Fibroblast of lung (primary cell): ENCODE measurements around the gene RFTN2. TPM values are rescaled to one million over a fixed set of nuclear protein-coding genes. Genes with fewer than 3 reads are reported as not detected.

Source experiments
- DNase-seq, 2 donors: peaks; one replicate each; pipeline versions ENCODE4 v3.0.0 to v3.0.0-alpha.2; 2010; ENCODE audit warnings: low read depth in 2 of 2
- H2AFZ ChIP-seq: 2 replicates; pipeline ENCODE4 v1.5.1; 2012; ENCODE audit warnings: low read length, control low read depth, inconsistent platforms
- H3K27ac ChIP-seq: 2 replicates; pipeline ENCODE4 v1.5.1; 2011; ENCODE audit warnings: low read length, control low read depth; ENCODE audit not compliant: insufficient read depth
- H3K27me3 ChIP-seq: 2 replicates; pipeline ENCODE4 v1.5.1; 2011; ENCODE audit warnings: mild to moderate bottlenecking, low read length; ENCODE audit not compliant: control insufficient read depth, insufficient read depth
- H3K36me3 ChIP-seq: 2 replicates; pipeline ENCODE4 v1.5.1; 2011; ENCODE audit warnings: low read length; ENCODE audit not compliant: control insufficient read depth, insufficient read depth
- H3K4me1 ChIP-seq: 2 replicates; pipeline ENCODE4 v1.5.1; 2011; ENCODE audit warnings: low read length; ENCODE audit not compliant: control insufficient read depth, insufficient read depth; ENCODE audit errors: extremely low read depth
- H3K4me2 ChIP-seq: 2 replicates; pipeline ENCODE4 v1.5.1; 2011; ENCODE audit warnings: low read length, control low read depth; ENCODE audit not compliant: insufficient read depth; ENCODE audit errors: extremely low read depth
- H3K4me3 ChIP-seq, 4 experiments: fragments of 200-600 bp in 1 of 4; sonication (generic) in 1 of 4; replicated peaks in 1 of 4; 2 replicates each; pipeline ENCODE4 v1.5.1; 2011 to 2016; ENCODE audit warnings: low read length in 4 of 4, low read depth in 3 of 4, mild to moderate bottlenecking in 3 of 4, control low read depth in 2 of 4, inconsistent platforms in 1 of 4, mixed read lengths in 1 of 4; ENCODE audit not compliant: insufficient read depth in 1 of 4; ENCODE audit errors: control extremely low read depth in 1 of 4
- H3K79me2 ChIP-seq: 2 replicates; pipeline ENCODE4 v1.5.1; 2012; ENCODE audit warnings: mild to moderate bottlenecking, low read length, inconsistent platforms; ENCODE audit not compliant: control insufficient read depth, insufficient read depth
- H3K9ac ChIP-seq: 2 replicates; pipeline ENCODE4 v1.5.1; 2011; ENCODE audit warnings: mild to moderate bottlenecking, low read length, control low read depth; ENCODE audit not compliant: insufficient read depth
- H3K9me3 ChIP-seq: 2 replicates; pipeline ENCODE4 v1.5.1; 2012; ENCODE audit warnings: low read depth, low read length; ENCODE audit not compliant: control insufficient read depth, insufficient read depth
- H4K20me1 ChIP-seq: 2 replicates; pipeline ENCODE4 v1.5.1; 2011; ENCODE audit warnings: low read length; ENCODE audit not compliant: control insufficient read depth, insufficient read depth; ENCODE audit errors: extremely low read depth
- CTCF ChIP-seq, 2 donors: IDR thresholded peaks in 1 of 2; conservative IDR thresholded peaks in 1 of 2; 1 replicate in 1 of 2; 2 replicates in 1 of 2; pipeline ENCODE4 v1.5.1; 2011 to 2012; ENCODE audit warnings: low read length in 2 of 2, control low read depth in 1 of 2, inconsistent platforms in 1 of 2, low read depth in 1 of 2, mild to moderate bottlenecking in 1 of 2
- EZH2 ChIP-seq: IDR thresholded peaks from 2 replicates; pipeline ENCODE4 v1.5.1; 2012; ENCODE audit warnings: low read length, control low read depth, mild to moderate bottlenecking; ENCODE audit errors: missing control alignments
- polyA plus RNA-seq, 2 donors: library from polyadenylated mRNA; depleted of rRNA in 1 of 2; stranded (reverse) in 1 of 2; unstranded in 1 of 2; fragments of >200 nt; gene quantifications; 2 replicates each; pipeline ENCODE4 v1.2.1, GENCODE V29; 2011 to 2012; ENCODE audit warnings: missing spikeins in 1 of 2
- total RNA-seq: library from RNA; depleted of rRNA; stranded (reverse); fragments of >200 nt; gene quantifications from 2 replicates; pipeline ENCODE4 v1.2.1, GENCODE V29; 2014

RFTN2 gene
- total and polyA plus RNA-seq, 2 donors (not counting 1 experiment from before 2014, with no cell fraction given) = 0.95 to 10.2 TPM

GRCh38 chr2:197675711-197676188 is 363 bp upstream of the RFTN2 start:
- no peak for TF ChIP-seq EZH2
- TF ChIP-seq CTCF (conservative IDR thresholded peaks at IDR 0.05 in 1 of 2, IDR thresholded peaks at IDR 0.05 in 1 of 2; ENCODE audit: low read depth in 1 of 2, low read length in 2 of 2) = no peak
- Histone ChIP-seq H3K9ac (no peak overlapping the region), H3K4me2 (peak overlapping the region; percentile 76), H3K4me3 (peak overlapping the region; percentile 45 to 71 (median 58)), H3K27ac (peak overlapping the region; percentile 55), H3K27me3 (no peaks in the 10 kb centered on the region), H3K79me2 (no peaks in the 10 kb centered on the region), H3K4me1 (no peaks in the 10 kb centered on the region), H4K20me1 (no peaks in the 10 kb centered on the region), H3K9me3 (no peaks in the 10 kb centered on the region), H3K36me3 (no peaks in the 10 kb centered on the region), H2AFZ (peak overlapping the region; percentile 92)
- DNase-seq = peak; percentile 85 to 88

GRCh38 chr2:197674591-197674990 is 796 bp downstream of the RFTN2 start:
- DNase-seq = peak; percentile 27 to 67
- Histone ChIP-seq H3K4me2 (peak overlapping the region; percentile 76), H3K4me3 (peak overlapping the region; percentile 24 to 71 (median 54)), H3K9ac (no peak overlapping the region), H2AFZ (peak overlapping the region; percentile 76), H3K4me1 (no peaks in the 10 kb centered on the region), H3K9me3 (no peaks in the 10 kb centered on the region), H3K79me2 (no peaks in the 10 kb centered on the region), H3K27me3 (no peaks in the 10 kb centered on the region), H4K20me1 (no peaks in the 10 kb centered on the region), H3K36me3 (no peaks in the 10 kb centered on the region), H3K27ac (no peak overlapping the region)
- TF ChIP-seq EZH2 (no peak), CTCF (conservative IDR thresholded peaks at IDR 0.05 in 1 of 2, IDR thresholded peaks at IDR 0.05 in 1 of 2; ENCODE audit: low read depth in 1 of 2, low read length in 2 of 2) (no peak)

- Histone ChIP-seq H4K20me1 (no peaks in the 10 kb centered on the region), H3K79me2 (no peaks in the 10 kb centered on the region), H3K4me2 (peak overlapping the region; percentile 76), H3K27me3 (no peaks in the 10 kb centered on the region), H3K27ac (no peak overlapping the region), H3K4me3 (peak overlapping the region in 2 of 4 experiments; percentile 64 to 71), H3K4me1 (no peaks in the 10 kb centered on the region), H2AFZ (no peak overlapping the region), H3K9ac (no peak overlapping the region), H3K36me3 (no peaks in the 10 kb centered on the region), H3K9me3 (no peaks in the 10 kb centered on the region)
- DNase-seq = peak in 1 of 2 donors; percentile 29
- TF ChIP-seq CTCF (conservative IDR thresholded peaks at IDR 0.05 in 1 of 2, IDR thresholded peaks at IDR 0.05 in 1 of 2; ENCODE audit: low read depth in 1 of 2, low read length in 2 of 2) = no peak
- TF ChIP-seq EZH2 = no peak
Observed at GRCh38 chr2:197674060-197674459, 1.3 kb downstream of the RFTN2 start.
